Liver (tissue), 9 donors: ENCODE data around the gene IL17A. TPM values are rescaled to one million over a fixed set of nuclear protein-coding genes. Genes with fewer than 3 reads are reported as not detected.

ENCODE experiments used
- DNase-seq: peaks from one replicate; pipeline ENCODE4 v3.0.0-alpha.2; 2017; ENCODE audit warnings: low spot score
- H3K27ac ChIP-seq, 2 donors: one replicate each; pipeline ENCODE4 v1.7.0; 2013; ENCODE audit warnings: inconsistent platforms in 2 of 2, low read length in 2 of 2, control low read depth in 1 of 2, low read depth in 1 of 2, mild to moderate bottlenecking in 1 of 2
- H3K27me3 ChIP-seq, 4 donors: one replicate each; pipeline versions ENCODE4 v1.6.1 to v1.7.0; 2013; ENCODE audit warnings: low read length in 3 of 4, inconsistent platforms in 1 of 4, mild to moderate bottlenecking in 1 of 4, moderate library complexity in 1 of 4; ENCODE audit not compliant: control insufficient read depth in 4 of 4, insufficient read depth in 4 of 4
- H3K36me3 ChIP-seq, 4 donors: one replicate each; pipeline versions ENCODE4 v1.6.1 to v1.7.0; 2013; ENCODE audit warnings: low read length in 3 of 4, mild to moderate bottlenecking in 3 of 4, low read depth in 1 of 4, moderate library complexity in 1 of 4; ENCODE audit not compliant: control insufficient read depth in 4 of 4, insufficient read depth in 3 of 4
- H3K4me1 ChIP-seq, 4 donors: one replicate each; pipeline versions ENCODE4 v1.6.1 to v1.7.0; 2013; ENCODE audit warnings: low read length in 3 of 4, mild to moderate bottlenecking in 3 of 4, moderate library complexity in 1 of 4; ENCODE audit not compliant: control insufficient read depth in 4 of 4, insufficient read depth in 4 of 4
- H3K4me3 ChIP-seq, 3 donors: one replicate each; pipeline versions ENCODE4 v1.6.1 to v1.7.0; 2013; ENCODE audit warnings: low read length in 3 of 3, control low read depth in 1 of 3, low read depth in 1 of 3, mild to moderate bottlenecking in 1 of 3
- H3K9ac ChIP-seq, 2 donors: one replicate each; pipeline ENCODE4 v1.7.0; 2013; ENCODE audit warnings: low read length in 2 of 2, mild to moderate bottlenecking in 2 of 2, moderate library complexity in 2 of 2, control low read depth in 1 of 2, low read depth in 1 of 2
- H3K9me3 ChIP-seq, 4 donors: one replicate each; pipeline versions ENCODE4 v1.6.1 to v1.7.0; 2013; ENCODE audit warnings: low read length in 3 of 4; ENCODE audit not compliant: control insufficient read depth in 4 of 4
- EGR1 ChIP-seq, 2 donors: IDR thresholded peaks; 2 replicates each; pipeline ENCODE4 v1.6.1; 2016 to 2018; ENCODE audit warnings: antibody characterized with exemption in 2 of 2, low read depth in 2 of 2
- FOXA1 ChIP-seq: IDR thresholded peaks from 2 replicates; pipeline ENCODE4 v1.6.1; 2016; ENCODE audit warnings: antibody characterized with exemption
- FOXA2 ChIP-seq: IDR thresholded peaks from 2 replicates; pipeline ENCODE4 v1.6.1; 2016; ENCODE audit warnings: antibody characterized with exemption
- GABPA ChIP-seq, 2 donors: IDR thresholded peaks in 1 of 2; conservative IDR thresholded peaks in 1 of 2; 2 replicates each; pipeline ENCODE4 v1.6.1; 2016; ENCODE audit warnings: antibody characterized with exemption in 2 of 2, mild to moderate bottlenecking in 1 of 2, moderate library complexity in 1 of 2
- HNF4A ChIP-seq, 2 donors: conservative IDR thresholded peaks; 2 replicates each; pipeline ENCODE4 v1.6.1; 2016; ENCODE audit warnings: antibody characterized with exemption in 2 of 2, mild to moderate bottlenecking in 2 of 2
- HNF4G ChIP-seq: IDR thresholded peaks from 2 replicates; pipeline ENCODE4 v1.6.1; 2016; ENCODE audit warnings: antibody characterized with exemption
- JUND ChIP-seq, 2 donors: IDR thresholded peaks; 2 replicates each; pipeline ENCODE4 v1.6.1; 2016; ENCODE audit warnings: antibody characterized with exemption in 2 of 2
- NR2F2 ChIP-seq: IDR thresholded peaks from 2 replicates; pipeline ENCODE4 v1.6.1; 2016; ENCODE audit warnings: antibody characterized with exemption
- RAD21 ChIP-seq, 2 donors: IDR thresholded peaks; 2 replicates each; pipeline ENCODE4 v1.6.1; 2016; ENCODE audit warnings: antibody characterized with exemption in 2 of 2, mild to moderate bottlenecking in 2 of 2
- RXRA ChIP-seq, 2 donors: IDR thresholded peaks; 2 replicates each; pipeline ENCODE4 v1.6.1; 2017 to 2018; ENCODE audit warnings: antibody characterized with exemption in 2 of 2, mild to moderate bottlenecking in 1 of 2
- SP1 ChIP-seq: IDR thresholded peaks from 2 replicates; pipeline ENCODE4 v1.6.1; 2018; ENCODE audit warnings: antibody characterized with exemption, mild to moderate bottlenecking
- TAF1 ChIP-seq: conservative IDR thresholded peaks from 2 replicates; pipeline ENCODE4 v1.6.1; 2016; ENCODE audit warnings: antibody characterized with exemption, mild to moderate bottlenecking
- YY1 ChIP-seq: IDR thresholded peaks from 2 replicates; pipeline ENCODE4 v1.6.1; 2016; ENCODE audit warnings: antibody characterized with exemption, mild to moderate bottlenecking
- WGBS: extraction: QIAGEN DNeasy Blood & Tissue Kit; methylation state at CpG from one replicate; pipeline ENCODE4 v1.1.7; 2013; 5-methylcytosine and 5-hydroxymethylcytosine counted together
- polyA plus RNA-seq, 2 donors: library from polyadenylated mRNA; stranded (reverse) in 1 of 2; unstranded in 1 of 2; fragments of 200-250 nt in 1 of 2; fragments of >200 nt in 1 of 2; fragmentation: Nextera tagmentation in 1 of 2; extraction: Ambion mirVana in 1 of 2; gene quantifications; one replicate each; pipeline versions ENCODE4 v1.2.1 to v1.2.3, GENCODE V29; 2013 to 2015
- total RNA-seq, 2 donors: library from RNA; depleted of rRNA; stranded (reverse); fragments of >200 nt; gene quantifications; one replicate each; pipeline ENCODE4 v1.2.3, GENCODE V29; 2014
- TF ChIP-seq, protein P1 (sequence below): fragments of 150-350 bp; IDR thresholded peaks from 2 replicates; pipeline ENCODE4 v1.5.1; 2017; ENCODE audit warnings: improper control_type of control experiment, low read depth, low read length; ENCODE audit not compliant: missing input control
- TF ChIP-seq, protein P2 (sequence below): IDR thresholded peaks from 2 replicates; pipeline ENCODE4 v1.6.1; 2016; ENCODE audit warnings: antibody characterized with exemption
- TF ChIP-seq, protein P3 (sequence below): IDR thresholded peaks from 2 replicates; pipeline ENCODE4 v1.6.1; 2016; ENCODE audit warnings: antibody characterized with exemption
- TF ChIP-seq, protein P4 (sequence below): IDR thresholded peaks from 2 replicates; pipeline ENCODE4 v1.6.1; 2016; ENCODE audit warnings: antibody characterized with exemption
- TF ChIP-seq, protein P5 (sequence below): IDR thresholded peaks from 2 replicates; pipeline ENCODE4 v1.6.1; 2016; ENCODE audit warnings: antibody characterized with exemption, mild to moderate bottlenecking
- donor health status: healthy.
- donor health status: healthy.
- donor health status: healthy.
- donor health status: healthy.
- donor health status: healthy.

IL17A gene
- total and polyA plus RNA-seq, 4 donors: not detected

DNA sequence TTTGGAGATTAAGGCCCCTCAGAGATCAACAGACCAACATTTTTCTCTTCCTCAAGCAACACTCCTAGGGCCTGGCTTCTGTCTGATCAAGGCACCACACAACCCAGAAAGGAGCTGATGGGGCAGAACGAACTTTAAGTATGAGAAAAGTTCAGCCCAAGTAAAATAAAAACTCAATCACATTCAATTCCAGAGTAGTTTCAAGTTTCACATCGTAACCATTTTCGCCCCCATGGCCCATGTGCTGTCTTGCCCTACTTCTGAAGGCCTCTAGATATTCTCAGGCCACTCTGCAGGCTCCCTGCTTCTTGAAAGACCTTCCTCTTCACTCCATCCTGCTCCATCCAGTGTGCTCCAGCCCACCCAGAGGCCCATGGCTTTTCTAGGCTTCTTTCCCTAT lies 4.2 kb downstream of the IL17A start:
- no peaks in the 10 kb centered on the region for H3K36me3 ChIP-seq
- DNase-seq: no peak
- no peak overlapping the region for H3K9ac ChIP-seq
- no peak for TF ChIP-seq JUND (IDR thresholded peaks at IDR 0.05)
- no peaks in the 10 kb centered on the region for H3K27me3 ChIP-seq
- no peak overlapping the region for H3K4me3 ChIP-seq
- 78% methylated on average over 3 of the region's 3 CpGs for WGBS
- H3K9me3 ChIP-seq: no peaks in the 10 kb centered on the region
- no peak overlapping the region for H3K27ac ChIP-seq
- peaks cover 0 to 4% (median 0%) of the 10 kb centered on the region in 4 donors for H3K4me1 ChIP-seq

DNA sequence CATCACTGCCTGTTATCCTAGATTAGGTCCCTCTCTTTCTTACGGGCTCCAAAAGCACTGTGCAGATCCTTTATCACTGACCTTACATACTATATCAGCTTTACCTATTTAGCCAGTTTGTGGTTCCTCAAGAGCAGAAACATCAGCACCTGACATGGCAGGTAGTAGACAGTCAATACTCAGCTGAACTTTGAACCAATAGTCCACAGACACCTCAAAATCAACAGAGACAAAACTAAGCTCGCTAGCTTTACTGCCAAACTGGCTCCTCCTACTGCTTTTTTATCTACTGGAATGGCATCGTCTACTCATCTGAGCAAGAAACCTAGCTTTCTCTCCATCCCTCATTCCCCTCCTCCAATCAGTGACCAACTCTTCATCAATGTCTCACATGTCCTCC lies 5.6 kb downstream of the IL17A start:
- Histone ChIP-seq H3K9me3 (no peaks in the 10 kb centered on the region), H3K36me3 (no peaks in the 10 kb centered on the region), H3K4me1 (peaks cover 0 to 4% (median 0%) of the 10 kb centered on the region in 4 donors), H3K27me3 (no peaks in the 10 kb centered on the region), H3K27ac (no peak overlapping the region), H3K9ac (no peak overlapping the region), H3K4me3 (no peak overlapping the region)
- 38% methylated on average over 3 of the region's 3 CpGs for WGBS
- TF ChIP-seq JUND (IDR thresholded peaks at IDR 0.05) (no peak), FOXA2 (peak; percentile 41), TAF1 (no peak), FOXA1 (no peak), RAD21 (IDR thresholded peaks at IDR 0.05) (no peak), YY1 (peak; percentile 14), GABPA (IDR thresholded peaks at IDR 0.05 in 1 of 2, conservative IDR thresholded peaks at IDR 0.05 in 1 of 2) (no peak), SP1 (peak; percentile 47), HNF4G (peak; percentile 48), NR2F2 (no peak), RXRA (IDR thresholded peaks at IDR 0.05) (peak; percentile 10 to 11), HNF4A (conservative IDR thresholded peaks at IDR 0.05) (peak; percentile 85 to 88), EGR1 (IDR thresholded peaks at IDR 0.05; ENCODE audit: low read depth in 2 of 2) (no peak)
- TF ChIP-seq, protein P1, sequence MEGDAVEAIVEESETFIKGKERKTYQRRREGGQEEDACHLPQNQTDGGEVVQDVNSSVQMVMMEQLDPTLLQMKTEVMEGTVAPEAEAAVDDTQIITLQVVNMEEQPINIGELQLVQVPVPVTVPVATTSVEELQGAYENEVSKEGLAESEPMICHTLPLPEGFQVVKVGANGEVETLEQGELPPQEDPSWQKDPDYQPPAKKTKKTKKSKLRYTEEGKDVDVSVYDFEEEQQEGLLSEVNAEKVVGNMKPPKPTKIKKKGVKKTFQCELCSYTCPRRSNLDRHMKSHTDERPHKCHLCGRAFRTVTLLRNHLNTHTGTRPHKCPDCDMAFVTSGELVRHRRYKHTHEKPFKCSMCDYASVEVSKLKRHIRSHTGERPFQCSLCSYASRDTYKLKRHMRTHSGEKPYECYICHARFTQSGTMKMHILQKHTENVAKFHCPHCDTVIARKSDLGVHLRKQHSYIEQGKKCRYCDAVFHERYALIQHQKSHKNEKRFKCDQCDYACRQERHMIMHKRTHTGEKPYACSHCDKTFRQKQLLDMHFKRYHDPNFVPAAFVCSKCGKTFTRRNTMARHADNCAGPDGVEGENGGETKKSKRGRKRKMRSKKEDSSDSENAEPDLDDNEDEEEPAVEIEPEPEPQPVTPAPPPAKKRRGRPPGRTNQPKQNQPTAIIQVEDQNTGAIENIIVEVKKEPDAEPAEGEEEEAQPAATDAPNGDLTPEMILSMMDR: no peak
- TF ChIP-seq, protein P2, sequence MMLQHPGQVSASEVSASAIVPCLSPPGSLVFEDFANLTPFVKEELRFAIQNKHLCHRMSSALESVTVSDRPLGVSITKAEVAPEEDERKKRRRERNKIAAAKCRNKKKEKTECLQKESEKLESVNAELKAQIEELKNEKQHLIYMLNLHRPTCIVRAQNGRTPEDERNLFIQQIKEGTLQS: no peak
- TF ChIP-seq, protein P3, sequence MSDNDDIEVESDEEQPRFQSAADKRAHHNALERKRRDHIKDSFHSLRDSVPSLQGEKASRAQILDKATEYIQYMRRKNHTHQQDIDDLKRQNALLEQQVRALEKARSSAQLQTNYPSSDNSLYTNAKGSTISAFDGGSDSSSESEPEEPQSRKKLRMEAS: no peak
- TF ChIP-seq, protein P4, sequence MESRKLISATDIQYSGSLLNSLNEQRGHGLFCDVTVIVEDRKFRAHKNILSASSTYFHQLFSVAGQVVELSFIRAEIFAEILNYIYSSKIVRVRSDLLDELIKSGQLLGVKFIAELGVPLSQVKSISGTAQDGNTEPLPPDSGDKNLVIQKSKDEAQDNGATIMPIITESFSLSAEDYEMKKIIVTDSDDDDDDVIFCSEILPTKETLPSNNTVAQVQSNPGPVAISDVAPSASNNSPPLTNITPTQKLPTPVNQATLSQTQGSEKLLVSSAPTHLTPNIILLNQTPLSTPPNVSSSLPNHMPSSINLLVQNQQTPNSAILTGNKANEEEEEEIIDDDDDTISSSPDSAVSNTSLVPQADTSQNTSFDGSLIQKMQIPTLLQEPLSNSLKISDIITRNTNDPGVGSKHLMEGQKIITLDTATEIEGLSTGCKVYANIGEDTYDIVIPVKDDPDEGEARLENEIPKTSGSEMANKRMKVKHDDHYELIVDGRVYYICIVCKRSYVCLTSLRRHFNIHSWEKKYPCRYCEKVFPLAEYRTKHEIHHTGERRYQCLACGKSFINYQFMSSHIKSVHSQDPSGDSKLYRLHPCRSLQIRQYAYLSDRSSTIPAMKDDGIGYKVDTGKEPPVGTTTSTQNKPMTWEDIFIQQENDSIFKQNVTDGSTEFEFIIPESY: no peak
- TF ChIP-seq, protein P5, sequence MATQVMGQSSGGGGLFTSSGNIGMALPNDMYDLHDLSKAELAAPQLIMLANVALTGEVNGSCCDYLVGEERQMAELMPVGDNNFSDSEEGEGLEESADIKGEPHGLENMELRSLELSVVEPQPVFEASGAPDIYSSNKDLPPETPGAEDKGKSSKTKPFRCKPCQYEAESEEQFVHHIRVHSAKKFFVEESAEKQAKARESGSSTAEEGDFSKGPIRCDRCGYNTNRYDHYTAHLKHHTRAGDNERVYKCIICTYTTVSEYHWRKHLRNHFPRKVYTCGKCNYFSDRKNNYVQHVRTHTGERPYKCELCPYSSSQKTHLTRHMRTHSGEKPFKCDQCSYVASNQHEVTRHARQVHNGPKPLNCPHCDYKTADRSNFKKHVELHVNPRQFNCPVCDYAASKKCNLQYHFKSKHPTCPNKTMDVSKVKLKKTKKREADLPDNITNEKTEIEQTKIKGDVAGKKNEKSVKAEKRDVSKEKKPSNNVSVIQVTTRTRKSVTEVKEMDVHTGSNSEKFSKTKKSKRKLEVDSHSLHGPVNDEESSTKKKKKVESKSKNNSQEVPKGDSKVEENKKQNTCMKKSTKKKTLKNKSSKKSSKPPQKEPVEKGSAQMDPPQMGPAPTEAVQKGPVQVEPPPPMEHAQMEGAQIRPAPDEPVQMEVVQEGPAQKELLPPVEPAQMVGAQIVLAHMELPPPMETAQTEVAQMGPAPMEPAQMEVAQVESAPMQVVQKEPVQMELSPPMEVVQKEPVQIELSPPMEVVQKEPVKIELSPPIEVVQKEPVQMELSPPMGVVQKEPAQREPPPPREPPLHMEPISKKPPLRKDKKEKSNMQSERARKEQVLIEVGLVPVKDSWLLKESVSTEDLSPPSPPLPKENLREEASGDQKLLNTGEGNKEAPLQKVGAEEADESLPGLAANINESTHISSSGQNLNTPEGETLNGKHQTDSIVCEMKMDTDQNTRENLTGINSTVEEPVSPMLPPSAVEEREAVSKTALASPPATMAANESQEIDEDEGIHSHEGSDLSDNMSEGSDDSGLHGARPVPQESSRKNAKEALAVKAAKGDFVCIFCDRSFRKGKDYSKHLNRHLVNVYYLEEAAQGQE: no peak
- no peak for DNase-seq
